A549 treated with RU486 at 1 μM for 4 hours (cell line): ENCODE results near the gene ECHDC1. TPM values are rescaled to one million over a fixed set of nuclear protein-coding genes. Genes with fewer than 3 reads are reported as not detected.

Source experiments
- total RNA-seq: library from RNA; stranded (reverse); fragments of 200-300 nt; extraction: Qiagen RNA extraction; gene quantifications from 5 replicates; pipeline ENCODE4 v1.2.3, GENCODE V29; 2022; ENCODE audit warnings: low read depth

Gene ECHDC1
- 35.8 to 65.1 TPM (median 37.6 TPM) in 5 replicates for total RNA-seq

DNA sequence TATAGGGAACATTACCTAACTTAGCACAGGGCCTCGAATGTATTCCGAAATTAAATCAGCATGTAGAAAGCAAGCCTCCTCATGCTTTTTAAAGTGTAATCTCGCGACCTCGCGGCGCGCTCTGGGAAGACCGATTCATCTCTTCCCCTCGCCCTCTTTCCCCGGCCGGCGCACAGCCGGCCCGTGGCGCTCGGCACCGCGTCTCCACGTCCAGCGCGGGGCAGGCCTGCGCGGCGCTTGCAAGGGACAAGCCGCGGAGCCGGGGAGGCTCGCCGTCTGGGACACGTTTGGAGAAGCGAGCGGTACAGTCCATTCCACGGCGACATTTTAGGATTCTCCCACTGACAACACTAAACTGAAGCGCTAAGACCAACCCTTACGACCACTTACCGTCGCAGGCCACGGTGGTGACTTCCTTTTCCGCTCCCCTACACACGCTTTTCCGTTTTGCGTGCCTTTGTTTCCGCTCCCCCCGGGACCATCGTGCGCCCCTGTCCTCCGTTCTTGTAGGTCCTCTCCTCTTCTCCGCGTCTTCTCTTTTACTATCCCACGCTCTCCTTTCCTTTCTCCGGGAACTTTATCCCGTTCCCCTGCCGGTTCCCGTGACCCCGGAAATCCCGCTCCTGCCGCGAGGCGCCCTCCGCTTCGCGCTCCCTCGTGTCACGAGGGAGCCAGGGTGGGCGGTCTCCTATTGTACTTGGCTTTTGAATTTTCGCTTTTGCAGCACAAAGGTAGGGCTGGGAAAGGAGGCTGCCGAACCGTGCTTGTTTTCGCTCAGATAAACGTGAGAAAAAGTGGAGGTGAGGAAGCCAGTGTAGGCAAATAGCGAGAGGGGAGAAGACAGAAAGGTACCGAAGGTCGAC, at the start of gene ECHDC1:
Gene ECHDC1, minus strand, starts transcription at position 664 of the 863 bp plus-strand sequence. CDS start 12,581 bp downstream, outside the sequence.

GRCh38 chr6:127266178-127266891, 77.1 kb downstream of the ECHDC1 start, which contains the start of gene RNF146:
Gene RNF146, plus strand, starts transcription at chr6:127266864. Its CDS starts 13,475 bp downstream, at chr6:127280339.

Other genes with a start within 250 kb of the ECHDC1 start
- 86.4 to 127 TPM (median 99.4 TPM) in 5 replicates for gene RSPO3, start 224.9 kb downstream of the ECHDC1 start, total RNA-seq
- 7.1 to 10.3 TPM (median 9.6 TPM) in 5 replicates for gene RNF146, start 76.7 kb downstream of the ECHDC1 start, total RNA-seq
- 5.3 to 8.3 TPM (median 5.9 TPM) in 5 replicates for gene KIAA0408, start 115.8 kb upstream of the ECHDC1 start, total RNA-seq
- 0.13 to 0.33 TPM (median 0.13 TPM) in 3 of 5 replicates, not detected in the others for gene C6orf58, start 233.6 kb upstream of the ECHDC1 start, total RNA-seq